ENCODE data around the gene FXYD6. TPM values are rescaled to one million over a fixed set of nuclear protein-coding genes. Genes with fewer than 3 reads are reported as not detected.
A peak's percentile ranks its signal among the peaks of the same experiment; 100 is the strongest.

The FXYD6 gene
- total and polyA plus RNA-seq, 4 donors, result 37.0 to 70.0 (median 43.9) TPM

- no peak for TF ChIP-seq CTCF (IDR thresholded peaks at IDR 0.05; ENCODE audit: control extremely low read depth, extremely low read depth)
- Histone ChIP-seq H3K9me3 (ENCODE audit: control insufficient read depth in 4 of 4, insufficient read depth in 3 of 4, low read length in 3 of 4) (no peaks in the 10 kb centered on the region), H3K9ac (ENCODE audit: insufficient read depth in 1 of 2, low read length in 2 of 2) (peak overlapping the region in 1 of 2 donors; percentile 51), H3K36me3 (ENCODE audit: control insufficient read depth in 4 of 4, insufficient read depth in 4 of 4, low read length in 4 of 4) (no peaks in the 10 kb centered on the region), H3K4me1 (ENCODE audit: control insufficient read depth in 5 of 5, insufficient read depth in 5 of 5, low read length in 5 of 5) (peaks cover 4 to 60% (median 25%) of the 10 kb centered on the region in 5 donors), H3K4me3 (no peak overlapping the region), H3K27me3 (ENCODE audit: control insufficient read depth in 3 of 3, insufficient read depth in 3 of 3, low read length in 2 of 3) (no peaks in the 10 kb centered on the region), H3K27ac (ENCODE audit: low read depth in 1 of 2, low read length in 1 of 2) (peak overlapping the region; percentile 64 to 92)
- DNase-seq (peak; percentile 61 to 86 (median 69)), ATAC-seq (ENCODE audit: insufficient read depth, low FRiP score) (peak; percentile 27)
- WGBS, 2 donors, result 37 to 49% methylated on average over 13 of the region's 13 CpGs
These were observed 15.1 kb downstream of the FXYD6 start for GRCh38 chr11:117861151-117862018.

DNA sequence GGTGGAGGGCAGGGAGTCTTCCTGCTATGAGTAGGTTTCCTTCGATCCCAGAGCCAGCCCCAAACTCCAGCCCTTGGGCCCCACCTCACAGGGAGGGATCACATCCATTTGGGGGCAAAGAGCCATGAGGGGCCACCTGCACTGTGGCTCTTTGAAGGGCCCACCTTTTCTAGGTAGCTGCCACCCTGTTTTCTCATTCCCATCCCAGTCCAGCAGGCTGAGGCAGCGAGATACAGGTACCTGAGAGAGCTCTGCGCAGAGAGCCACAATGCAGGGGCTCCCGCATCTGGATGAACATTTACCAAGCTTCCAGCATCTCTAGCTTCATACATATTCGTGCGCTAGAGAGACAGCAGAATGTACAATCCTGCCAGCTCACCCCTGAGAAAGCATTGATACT lies 16.3 kb downstream of the FXYD6 start:
- DNase-seq, result no peak
- H3K9me3 ChIP-seq (ENCODE audit: control insufficient read depth in 4 of 4, insufficient read depth in 3 of 4, low read length in 3 of 4), result no peaks in the 10 kb centered on the region
- H3K36me3 ChIP-seq (ENCODE audit: control insufficient read depth in 4 of 4, insufficient read depth in 4 of 4, low read length in 4 of 4), result no peaks in the 10 kb centered on the region
- TF ChIP-seq CTCF (IDR thresholded peaks at IDR 0.05; ENCODE audit: control extremely low read depth, extremely low read depth), result no peak
- no peaks in the 10 kb centered on the region for H3K27me3 ChIP-seq (ENCODE audit: control insufficient read depth in 3 of 3, insufficient read depth in 3 of 3, low read length in 2 of 3)
- no peak for ATAC-seq (ENCODE audit: insufficient read depth, low FRiP score)
- peaks cover 4 to 72% (median 37%) of the 10 kb centered on the region in 5 donors for H3K4me1 ChIP-seq (ENCODE audit: control insufficient read depth in 5 of 5, insufficient read depth in 5 of 5, low read length in 5 of 5)
- H3K27ac ChIP-seq (ENCODE audit: low read depth in 1 of 2, low read length in 1 of 2), result peak overlapping the region; percentile 17 to 57
- H3K4me3 ChIP-seq, result no peak overlapping the region
- WGBS, 2 donors, result 75 to 87% methylated on average over 6 of the region's 6 CpGs
- no peak overlapping the region for H3K9ac ChIP-seq (ENCODE audit: insufficient read depth in 1 of 2, low read length in 2 of 2)

DNA sequence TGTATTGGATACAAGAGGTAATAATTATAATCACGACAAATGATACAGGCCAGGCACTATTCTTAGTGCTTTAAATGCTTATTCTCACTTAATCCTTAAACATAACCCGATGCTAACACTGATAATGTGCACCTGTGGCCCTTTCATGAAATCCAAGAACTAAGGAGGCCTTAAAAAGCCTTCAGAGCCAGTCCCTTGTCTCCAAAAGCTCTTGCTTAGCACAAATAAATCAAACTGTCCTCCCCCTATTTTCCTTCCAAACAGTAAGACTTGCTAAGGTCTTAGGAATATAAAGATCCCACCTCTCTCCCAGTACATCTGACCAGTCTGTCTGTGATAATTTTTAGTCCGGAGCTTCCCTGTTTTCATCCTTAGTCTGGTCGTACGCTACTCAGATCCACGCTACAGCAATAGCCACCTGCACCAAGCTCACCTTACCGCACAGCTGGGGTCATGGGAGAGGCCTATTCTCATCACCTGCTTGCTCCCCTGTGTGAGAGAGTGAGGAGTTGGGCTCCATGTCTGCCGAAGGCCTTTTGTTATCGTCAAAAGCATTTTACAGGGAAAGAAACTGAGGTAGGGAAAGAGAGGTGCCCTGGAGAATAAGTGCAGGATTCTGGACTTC lies 16.9 kb downstream of the FXYD6 start:
- Histone ChIP-seq H3K9me3 (ENCODE audit: control insufficient read depth in 4 of 4, insufficient read depth in 3 of 4, low read length in 3 of 4) (no peaks in the 10 kb centered on the region), H3K27me3 (ENCODE audit: control insufficient read depth in 3 of 3, insufficient read depth in 3 of 3, low read length in 2 of 3) (no peaks in the 10 kb centered on the region), H3K36me3 (ENCODE audit: control insufficient read depth in 4 of 4, insufficient read depth in 4 of 4, low read length in 4 of 4) (no peaks in the 10 kb centered on the region), H3K9ac (ENCODE audit: insufficient read depth in 1 of 2, low read length in 2 of 2) (no peak overlapping the region), H3K4me3 (no peak overlapping the region), H3K4me1 (ENCODE audit: control insufficient read depth in 5 of 5, insufficient read depth in 5 of 5, low read length in 5 of 5) (peaks cover 4 to 78% (median 42%) of the 10 kb centered on the region in 5 donors), H3K27ac (ENCODE audit: low read depth in 1 of 2, low read length in 1 of 2) (peak overlapping the region; percentile 17 to 57)
- no peak for DNase-seq
- 82 to 88% methylated on average over 9 of the region's 9 CpGs for WGBS, 2 donors
- no peak for TF ChIP-seq CTCF (IDR thresholded peaks at IDR 0.05; ENCODE audit: control extremely low read depth, extremely low read depth)
- ATAC-seq (ENCODE audit: insufficient read depth, low FRiP score), result no peak
